PC-3 (cell line): Measurements from ENCODE around the gene DAAM1. TPM values are rescaled to one million over a fixed set of nuclear protein-coding genes. Genes with fewer than 3 reads are reported as not detected.

Experiments
- ATAC-seq: fragments of 200-7000 bp; cut with Tn5 transposase; 2 replicates; pipeline ENCODE4 v1.9.1; 2020; ENCODE audit warnings: mild to moderate bottlenecking, moderate library complexity
- BruUV-seq: library from RNA; stranded (reverse); fragments of 400-500 nt; replicated peaks from 2 replicates; lab custom pipeline; 2021; lab: Mats Ljungman, UMichigan
- CTCF ChIA-PET: fragments of 300-600 bp; sonication (Branson Sonifier 250); formaldehyde crosslinking; loops from one replicate; lab custom pipeline; 2022; ENCODE audit warnings: antibody characterized with exemption; lab: Charles Lee
- POLR2A ChIA-PET: fragments of 300-600 bp; sonication (Branson Sonifier 250); formaldehyde crosslinking; loops from one replicate; lab custom pipeline; 2022; ENCODE audit warnings: antibody characterized with exemption; ENCODE audit not compliant: unreplicated experiment; lab: Charles Lee
- DNase-seq: peaks from one replicate; pipeline ENCODE4 v3.0.0-alpha.2; 2015
- H2AFZ ChIP-seq: fragments of 300-600 bp; sonication (generic); 2 replicates; pipeline ENCODE4 v1.6.0; 2016; ENCODE audit warnings: antibody characterized with exemption, low read length
- H3F3A ChIP-seq: fragments of 300-600 bp; sonication (generic); one replicate; pipeline ENCODE4 v1.6.0; 2017; ENCODE audit warnings: antibody characterized with exemption, low read length, control low read depth, mild to moderate bottlenecking; ENCODE audit not compliant: unreplicated experiment
- H3K27ac ChIP-seq: fragments of 300-600 bp; sonication (generic); 2 replicates; pipeline ENCODE4 v1.5.1; 2016; ENCODE audit warnings: mild to moderate bottlenecking, low read length
- H3K27me3 ChIP-seq: fragments of 300-600 bp; sonication (generic); 2 replicates; pipeline ENCODE4 v1.6.1; 2016; ENCODE audit warnings: low read length, mixed read lengths
- H3K36me3 ChIP-seq: fragments of 300-600 bp; sonication (generic); 2 replicates; pipeline ENCODE4 v1.6.1; 2016; ENCODE audit warnings: low read depth, mixed run types, low read length, mixed read lengths
- H3K4me1 ChIP-seq: fragments of 300-600 bp; sonication (generic); 2 replicates; pipeline ENCODE4 v1.5.1; 2016; ENCODE audit warnings: low read length; ENCODE audit not compliant: insufficient read depth
- H3K4me2 ChIP-seq: fragments of 300-600 bp; sonication (generic); 2 replicates; pipeline ENCODE4 v1.6.0; 2016; ENCODE audit warnings: low read length
- H3K4me3 ChIP-seq: fragments of 300-600 bp; sonication (generic); 2 replicates; pipeline ENCODE4 v1.5.1; 2016; ENCODE audit warnings: mild to moderate bottlenecking, low read length, mixed read lengths
- H3K79me2 ChIP-seq: fragments of 300-600 bp; sonication (generic); 2 replicates; pipeline ENCODE4 v1.6.1; 2017; ENCODE audit warnings: low read length, mixed read lengths
- H3K9ac ChIP-seq: fragments of 300-600 bp; sonication (generic); 2 replicates; pipeline ENCODE4 v1.6.0; 2016; ENCODE audit warnings: mild to moderate bottlenecking, low read length
- H3K9me2 ChIP-seq: fragments of 300-600 bp; sonication (generic); replicated peaks from 2 replicates; pipeline ENCODE4 v1.6.1; 2016; ENCODE audit warnings: mixed run types, low read length, mixed read lengths
- H3K9me3 ChIP-seq: fragments of 300-600 bp; sonication (generic); 2 replicates; pipeline ENCODE4 v1.6.1; 2016; ENCODE audit warnings: low read length, mixed read lengths
- H4K20me1 ChIP-seq: fragments of 300-600 bp; sonication (generic); 2 replicates; pipeline ENCODE4 v1.6.1; 2016; ENCODE audit warnings: low read length, mixed read lengths
- CTCF ChIP-seq: fragments of 300-600 bp; sonication (generic); conservative IDR thresholded peaks from 2 replicates; pipeline ENCODE4 v1.5.1; 2017; ENCODE audit warnings: antibody characterized with exemption, low read depth, mild to moderate bottlenecking, low read length
- EZH2 ChIP-seq: fragments of 300-600 bp; sonication (generic); IDR thresholded peaks from one replicate; pipeline ENCODE4 v1.6.1; 2017; ENCODE audit warnings: antibody characterized with exemption, mild to moderate bottlenecking, low read length; ENCODE audit not compliant: unreplicated experiment
- EZH2phosphoT487 ChIP-seq: fragments of 300-600 bp; sonication (generic); IDR thresholded peaks from 2 replicates; pipeline ENCODE4 v1.6.1; 2018; ENCODE audit warnings: mild to moderate bottlenecking, antibody characterized with exemption, low read length, borderline replicate concordance
- intact Hi-C: fragments of 100-400 bp; cut with micrococcal nuclease; formaldehyde crosslinking; loops from 2 replicates; pipeline ENCODE4 v1.9.0; 2023
- total RNA-seq: library from RNA; depleted of rRNA; stranded (reverse); fragments of >200 nt; gene quantifications from 2 replicates; pipeline ENCODE4 v1.2.3, GENCODE V29; 2014

The DAAM1 gene
- total RNA-seq, 1 experiment from 2014 or later = 32.7 TPM

- BruUV-seq = no TSS peak
- Histone ChIP-seq H3K79me2 (no peaks in the 10 kb centered on the region), H3K4me1 (peaks cover 48% of the 10 kb centered on the region), H3K9me2 (no peaks in the 10 kb centered on the region), H3F3A (peaks cover 10% of the 10 kb centered on the region), H3K4me3 (no peak overlapping the region), H3K4me2 (no peak overlapping the region), H3K27ac (no peak overlapping the region), H3K9ac (no peak overlapping the region), H2AFZ (no peak overlapping the region), H3K27me3 (no peaks in the 10 kb centered on the region), H3K9me3 (no peaks in the 10 kb centered on the region), H4K20me1 (no peaks in the 10 kb centered on the region), H3K36me3 (no peaks in the 10 kb centered on the region)
- TF ChIP-seq EZH2 (no peak), CTCF (no peak), EZH2phosphoT487 (no peak)
- ATAC-seq (no peak), DNase-seq (no peak)
- ChIA-PET POLR2A (no interaction called here), CTCF (no interaction called here)
- intact Hi-C loops = no loop called here
These were observed 82.8 kb downstream of the DAAM1 start for GRCh38 chr14:59271256-59271655.

- H2AFZ ChIP-seq = no peak overlapping the region
- no peaks in the 10 kb centered on the region for H3K9me3 ChIP-seq
- no peaks in the 10 kb centered on the region for H3K36me3 ChIP-seq
- TF ChIP-seq EZH2 = no peak
- no peak for TF ChIP-seq CTCF
- no peak for TF ChIP-seq EZH2phosphoT487
- H3K79me2 ChIP-seq = no peaks in the 10 kb centered on the region
- peaks cover 11% of the 10 kb centered on the region for H3F3A ChIP-seq
- DNase-seq = peak; percentile 60
- peaks cover 51% of the 10 kb centered on the region for H3K4me1 ChIP-seq
- H3K9me2 ChIP-seq = no peaks in the 10 kb centered on the region
- no peak overlapping the region for H3K27ac ChIP-seq
- no peaks in the 10 kb centered on the region for H4K20me1 ChIP-seq
- ChIA-PET POLR2A (no interaction called here), CTCF (no interaction called here)
- H3K4me2 ChIP-seq = no peak overlapping the region
- no peak overlapping the region for H3K4me3 ChIP-seq
- no peak for ATAC-seq
- no peak overlapping the region for H3K9ac ChIP-seq
- BruUV-seq = no TSS peak
- no peaks in the 10 kb centered on the region for H3K27me3 ChIP-seq
- intact Hi-C loops = no loop called here
These were observed 83.3 kb downstream of the DAAM1 start for GRCh38 chr14:59271734-59272133.

GRCh38 chr14:59272633-59273032 is 84.2 kb downstream of the DAAM1 start:
- Histone ChIP-seq H3K9me2 (no peaks in the 10 kb centered on the region), H2AFZ (no peak overlapping the region), H4K20me1 (no peaks in the 10 kb centered on the region), H3K36me3 (no peaks in the 10 kb centered on the region), H3K4me2 (no peak overlapping the region), H3F3A (peaks cover 11% of the 10 kb centered on the region), H3K27me3 (no peaks in the 10 kb centered on the region), H3K79me2 (no peaks in the 10 kb centered on the region), H3K9ac (no peak overlapping the region), H3K27ac (no peak overlapping the region), H3K4me3 (no peak overlapping the region), H3K4me1 (peaks cover 55% of the 10 kb centered on the region), H3K9me3 (no peaks in the 10 kb centered on the region)
- POLR2A ChIA-PET = no interaction called here
- TF ChIP-seq EZH2 = no peak
- TF ChIP-seq CTCF = no peak
- no peak for TF ChIP-seq EZH2phosphoT487
- no TSS peak for BruUV-seq
- CTCF ChIA-PET = no interaction called here
- DNase-seq = peak; percentile 62
- intact Hi-C loops = no loop called here
- no peak; the same call in 1 of the 2 replicates for ATAC-seq
